Subcutaneous abdominal adipose tissue (tissue), 5 donors: ENCODE results near the gene SLC25A5.
"Not testable (repeated sequence)": the region's sequence is repeated elsewhere in the genome, so short reads cannot be mapped to it uniquely, and the experiment has no call there.

Experiments
- H3K27ac ChIP-seq: one replicate; pipeline ENCODE4 v1.7.0; 2013; ENCODE audit warnings: low read depth, mild to moderate bottlenecking, inconsistent platforms, low read length, moderate library complexity
- H3K27me3 ChIP-seq, 5 donors: one replicate each; pipeline ENCODE4 v1.7.0; 2013; ENCODE audit warnings: low read length in 5 of 5, inconsistent platforms in 1 of 5; ENCODE audit not compliant: control insufficient read depth in 5 of 5, insufficient read depth in 4 of 5
- H3K36me3 ChIP-seq, 5 donors: one replicate each; pipeline ENCODE4 v1.7.0; 2013; ENCODE audit warnings: low read length in 5 of 5; ENCODE audit not compliant: control insufficient read depth in 5 of 5, insufficient read depth in 5 of 5
- H3K4me1 ChIP-seq, 5 donors: one replicate each; pipeline ENCODE4 v1.7.0; 2013; ENCODE audit warnings: low read length in 5 of 5, mild to moderate bottlenecking in 3 of 5, moderate library complexity in 1 of 5; ENCODE audit not compliant: control insufficient read depth in 5 of 5, insufficient read depth in 5 of 5
- H3K4me3 ChIP-seq, 5 donors: one replicate each; pipeline ENCODE4 v1.7.0; 2013; ENCODE audit warnings: low read length in 5 of 5, low read depth in 1 of 5
- H3K9ac ChIP-seq, 5 donors: one replicate each; pipeline ENCODE4 v1.7.0; 2013; ENCODE audit warnings: low read length in 5 of 5, mild to moderate bottlenecking in 4 of 5, moderate library complexity in 3 of 5
- H3K9me3 ChIP-seq, 5 donors: one replicate each; pipeline ENCODE4 v1.7.0; 2013; ENCODE audit warnings: low read length in 5 of 5; ENCODE audit not compliant: control insufficient read depth in 5 of 5
- donor health status: healthy.
- donor health status: healthy.
- donor health status: healthy.
- donor health status: healthy.
- donor health status: healthy.

SLC25A5 gene

DNA sequence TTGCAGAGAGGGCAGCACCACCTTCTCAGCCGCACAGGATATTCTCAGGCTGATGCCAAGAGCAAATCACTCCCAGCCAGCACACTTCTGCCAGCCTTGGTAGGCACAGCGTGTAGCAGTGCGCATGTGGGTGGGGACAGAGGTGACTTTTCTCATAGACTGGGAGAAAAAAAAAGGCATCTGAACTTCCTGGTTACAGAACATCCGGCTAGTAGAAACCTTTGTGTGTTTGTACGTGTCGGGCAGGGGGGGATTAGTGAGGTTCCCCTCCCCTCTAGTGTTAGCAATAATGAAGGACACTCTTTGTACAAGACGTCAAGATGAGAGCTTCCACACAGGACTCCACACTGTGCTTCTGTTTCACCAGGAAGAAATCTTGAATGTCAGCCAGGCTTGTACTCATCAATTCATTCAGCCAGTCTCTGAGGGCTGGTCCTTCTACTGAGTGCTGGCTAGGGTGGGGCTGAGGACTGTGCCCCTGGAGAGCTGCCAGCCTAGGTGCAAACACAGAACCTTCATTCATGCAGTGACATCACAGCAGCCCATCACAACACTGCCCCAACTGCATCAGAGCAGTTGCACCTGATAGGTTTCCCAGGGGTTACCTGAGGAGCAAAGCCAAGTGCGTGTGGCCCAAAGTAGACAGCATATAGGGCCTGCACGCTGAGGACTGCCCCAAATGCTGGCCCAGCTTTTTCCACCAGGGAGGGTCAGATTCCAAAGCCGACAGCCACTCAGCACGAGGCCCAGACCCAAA lies 34.7 kb downstream of the SLC25A5 start:
- Histone ChIP-seq H3K27me3 (peaks cover 0 to 5% (median 0%) of the 10 kb centered on the region in 5 donors), H3K36me3 (no peaks in the 10 kb centered on the region), H3K9me3 (no peaks in the 10 kb centered on the region), H3K27ac (no peak overlapping the region), H3K4me1 (peaks cover 2 to 12% (median 4%) of the 10 kb centered on the region in 5 donors), H3K9ac (no peak overlapping the region), H3K4me3 (no peak overlapping the region)

DNA sequence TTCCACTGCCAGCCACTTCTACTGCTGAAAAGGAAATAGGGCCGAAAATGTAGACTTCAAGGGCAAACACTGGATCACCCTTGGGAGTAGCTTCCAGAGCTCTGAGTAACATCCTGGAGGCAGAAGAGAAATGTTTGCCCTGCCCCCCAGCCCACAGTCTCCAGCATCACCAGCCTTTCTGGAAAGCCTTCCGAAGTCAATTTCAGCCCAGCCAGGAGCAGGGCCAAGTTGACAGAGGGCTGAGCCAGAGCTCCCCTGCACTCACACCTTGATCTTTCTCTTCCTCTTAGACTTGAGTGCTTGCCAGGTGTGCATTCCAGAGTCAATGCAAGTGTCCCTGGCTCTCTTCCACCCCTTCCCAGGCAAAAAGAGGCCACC lies 35.2 kb downstream of the SLC25A5 start:
- Histone ChIP-seq H3K36me3 (no peaks in the 10 kb centered on the region), H3K9me3 (no peaks in the 10 kb centered on the region), H3K27ac (no peak overlapping the region), H3K4me3 (no peak overlapping the region), H3K27me3 (peaks cover 0 to 5% (median 0%) of the 10 kb centered on the region in 5 donors), H3K9ac (no peak overlapping the region), H3K4me1 (peaks cover 2 to 12% (median 4%) of the 10 kb centered on the region in 5 donors)

DNA sequence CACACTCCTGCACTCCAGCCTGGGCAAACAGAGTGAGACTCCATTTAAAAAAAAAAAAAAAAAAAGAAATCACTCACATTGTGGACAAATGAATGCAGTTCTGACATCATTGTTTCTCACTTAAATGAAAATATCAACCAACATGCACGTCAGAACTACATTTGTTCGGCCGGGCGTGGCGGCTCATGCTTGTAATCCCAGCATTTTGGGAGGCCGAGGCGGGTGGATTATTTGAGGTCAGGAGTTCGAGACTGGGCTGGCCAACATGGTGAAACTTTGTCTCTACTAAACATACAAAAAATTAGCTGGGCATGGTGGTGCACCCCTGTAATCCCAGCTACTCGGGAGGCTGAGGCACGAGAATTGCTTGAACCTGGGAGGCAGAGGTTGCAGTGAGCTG lies 36.9 kb downstream of the SLC25A5 start:
- not testable (repeated sequence) for H3K36me3 ChIP-seq, H3K9ac ChIP-seq, H3K4me3 ChIP-seq, H3K27me3 ChIP-seq, H3K27ac ChIP-seq, H3K9me3 ChIP-seq
- H3K4me1 ChIP-seq = peaks cover 2 to 12% (median 4%) of the 10 kb centered on the region in 5 donors

DNA sequence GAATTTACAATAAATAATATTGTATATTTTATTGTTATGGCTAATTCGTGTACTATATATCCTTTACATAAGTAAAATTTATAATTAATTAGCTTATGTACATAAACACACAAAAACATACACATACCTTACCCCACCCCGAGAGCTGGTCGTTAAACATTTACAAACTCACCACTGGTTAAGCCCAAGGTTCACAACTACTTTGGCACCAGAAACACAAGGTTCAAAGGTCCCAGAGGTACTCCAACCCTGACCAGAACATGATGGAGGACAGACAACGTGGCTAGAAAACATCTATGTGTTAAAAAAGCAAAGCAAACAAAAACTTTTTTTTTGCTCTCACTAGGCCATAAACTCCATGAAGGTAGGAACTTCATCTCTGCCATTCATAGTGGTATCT lies 37.7 kb downstream of the SLC25A5 start:
- no peaks in the 10 kb centered on the region for H3K36me3 ChIP-seq
- no peak overlapping the region for H3K4me3 ChIP-seq
- no peaks in the 10 kb centered on the region for H3K9me3 ChIP-seq
- H3K4me1 ChIP-seq = peaks cover 2 to 12% (median 4%) of the 10 kb centered on the region in 5 donors
- H3K9ac ChIP-seq = no peak overlapping the region
- H3K27me3 ChIP-seq = peaks cover 0 to 3% (median 0%) of the 10 kb centered on the region in 5 donors
- no peak overlapping the region for H3K27ac ChIP-seq

DNA sequence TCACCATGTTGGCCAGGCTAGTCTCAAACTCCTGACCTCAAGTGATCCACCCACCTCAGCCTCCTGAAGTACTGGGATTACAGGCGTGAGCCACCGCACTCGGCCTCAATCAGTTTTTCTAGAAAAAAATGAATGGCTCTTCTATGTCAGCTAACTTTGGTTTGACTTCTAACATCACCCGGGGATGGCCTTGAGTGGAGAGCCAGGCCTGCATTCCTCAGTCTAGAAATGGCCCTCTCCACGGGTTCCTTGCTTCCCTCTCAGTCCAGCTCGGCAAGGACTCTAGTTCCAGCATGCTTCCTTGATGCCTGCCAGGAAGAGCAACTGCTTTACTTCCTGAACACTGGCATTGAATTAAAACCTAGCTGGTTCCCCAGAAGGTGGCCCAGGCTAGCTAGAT lies 39.0 kb downstream of the SLC25A5 start:
- Histone ChIP-seq H3K4me1 (peaks cover 2 to 12% (median 4%) of the 10 kb centered on the region in 5 donors), H3K36me3 (no peaks in the 10 kb centered on the region), H3K9ac (no peak overlapping the region), H3K27me3 (peaks cover 0 to 5% (median 0%) of the 10 kb centered on the region in 5 donors), H3K4me3 (no peak overlapping the region), H3K27ac (no peak overlapping the region), H3K9me3 (no peaks in the 10 kb centered on the region)

DNA sequence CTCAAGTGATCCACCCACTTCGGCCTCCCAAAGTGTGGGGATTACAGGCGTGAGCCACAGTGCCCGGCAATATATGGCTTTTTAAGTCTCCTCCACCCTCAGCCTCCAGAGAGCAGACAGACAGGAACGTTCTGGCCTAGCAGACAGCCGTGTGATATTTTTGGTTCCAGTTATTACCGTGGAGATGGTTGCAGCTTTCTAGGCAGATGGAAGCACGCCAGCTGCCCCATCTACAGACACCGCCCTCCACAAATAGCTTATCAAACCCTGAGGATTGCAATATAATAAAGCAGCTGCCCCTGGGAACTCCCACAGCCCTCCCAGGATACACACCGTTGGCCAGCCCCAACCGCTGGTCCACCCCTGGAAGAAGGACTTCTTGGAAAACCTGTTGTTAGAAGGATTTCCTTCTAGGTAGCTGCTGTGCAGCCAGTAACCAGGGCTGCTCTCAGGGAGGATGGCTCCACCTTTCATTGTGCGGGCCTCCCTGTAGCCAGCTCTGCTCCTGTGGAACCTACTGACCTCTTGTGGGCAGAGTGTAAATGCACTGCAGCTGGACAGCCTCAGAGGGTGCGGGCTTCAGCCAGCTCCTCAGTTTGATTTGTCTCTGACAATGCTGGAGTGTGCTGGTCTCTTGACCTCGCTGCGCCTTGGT lies 44.0 kb downstream of the SLC25A5 start:
- Histone ChIP-seq H3K4me1 (no peaks in the 10 kb centered on the region), H3K36me3 (no peaks in the 10 kb centered on the region), H3K4me3 (no peak overlapping the region), H3K27ac (no peak overlapping the region), H3K9me3 (no peaks in the 10 kb centered on the region), H3K27me3 (peaks cover 0 to 2% (median 0%) of the 10 kb centered on the region in 5 donors), H3K9ac (no peak overlapping the region)

DNA sequence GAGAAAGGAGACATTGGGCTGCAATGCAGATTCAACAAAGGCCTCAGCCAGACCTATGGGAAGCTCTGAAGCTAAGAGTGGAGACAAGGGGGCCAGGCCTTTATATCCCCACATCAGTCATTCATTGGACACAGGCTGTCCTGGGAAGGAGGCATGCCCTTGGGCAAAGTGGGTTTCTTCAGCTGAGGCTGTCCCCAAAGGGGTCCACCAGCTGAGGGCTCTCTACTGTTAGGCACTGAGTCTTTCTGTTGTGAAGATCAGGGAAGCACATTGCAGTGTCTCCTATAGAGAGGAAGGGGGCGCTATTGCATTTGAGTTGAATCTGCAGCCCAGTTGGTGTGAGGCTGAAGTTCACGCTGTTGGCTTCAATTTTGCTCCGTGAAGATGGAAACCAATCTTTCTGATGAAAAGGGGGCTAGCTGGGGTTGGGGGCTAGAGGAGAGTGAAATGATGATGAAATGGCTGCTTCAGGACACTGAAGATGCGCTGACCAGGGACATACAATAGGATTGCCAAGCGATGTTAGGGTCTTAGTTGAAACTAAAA lies 48.0 kb downstream of the SLC25A5 start:
- H3K36me3 ChIP-seq = no peaks in the 10 kb centered on the region
- H3K9ac ChIP-seq = no peak overlapping the region
- peaks cover 0 to 3% (median 2%) of the 10 kb centered on the region in 5 donors for H3K27me3 ChIP-seq
- no peaks in the 10 kb centered on the region for H3K9me3 ChIP-seq
- no peak overlapping the region for H3K27ac ChIP-seq
- no peaks in the 10 kb centered on the region for H3K4me1 ChIP-seq
- no peak overlapping the region for H3K4me3 ChIP-seq

DNA sequence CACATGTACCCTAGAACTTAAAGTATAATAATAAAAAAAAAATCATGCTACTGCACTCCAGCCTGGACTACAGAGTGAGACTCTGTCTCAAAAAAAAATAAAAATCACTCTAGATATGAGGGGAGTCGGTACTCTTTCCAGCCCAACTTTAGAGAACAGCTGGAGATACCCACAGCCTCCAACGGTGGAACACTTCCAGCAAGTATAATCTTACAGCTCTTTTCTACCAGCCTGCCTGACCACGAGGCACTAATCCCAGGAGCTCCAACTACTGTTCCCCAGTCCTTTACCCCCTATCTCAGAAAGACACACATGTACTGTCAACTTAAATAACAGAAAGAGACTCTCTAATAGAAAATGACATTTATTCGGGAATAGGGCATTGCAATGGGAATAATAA lies 50.1 kb downstream of the SLC25A5 start:
- H3K4me1 ChIP-seq = no peaks in the 10 kb centered on the region
- no peaks in the 10 kb centered on the region for H3K9me3 ChIP-seq
- no peak overlapping the region for H3K4me3 ChIP-seq
- H3K27ac ChIP-seq = no peak overlapping the region
- no peaks in the 10 kb centered on the region for H3K36me3 ChIP-seq
- no peak overlapping the region for H3K9ac ChIP-seq
- H3K27me3 ChIP-seq = peaks cover 0 to 3% (median 0%) of the 10 kb centered on the region in 5 donors
